H1 (cell line): ENCODE measurements around the gene IL24. TPM values are rescaled to one million over a fixed set of nuclear protein-coding genes. Genes with fewer than 3 reads are reported as not detected.
"Not testable (repeated sequence)": the region's sequence is repeated elsewhere in the genome, so short reads cannot be mapped to it uniquely, and the experiment has no call there.

ENCODE experiments used
- CTCF ChIA-PET: fragments of 300-600 bp; sonication (Branson Sonifier 250); formaldehyde crosslinking; loops from one replicate; lab custom pipeline; 2021; ENCODE audit not compliant: partially characterized antibody; lab: Charles Lee
- POLR2A ChIA-PET: fragments of 300-600 bp; sonication (Branson Sonifier 250); formaldehyde crosslinking; loops from one replicate; lab custom pipeline; 2021; ENCODE audit warnings: inconsistent platforms; ENCODE audit not compliant: partially characterized antibody; lab: Charles Lee
- DNase-seq, 2 experiments: peaks; one replicate each; pipeline versions ENCODE4 v3.0.0 to v3.0.0-alpha.2; 2010 to 2022; ENCODE audit warnings: low spot score in 2 of 2, low read depth in 1 of 2, mixed read lengths in 1 of 2
- FAIRE-seq: peaks from 2 replicates; lab custom pipeline; 2011; peaks lifted over from hg19 to GRCh38; lab: Jason Lieb, UNC
- H2AFZ ChIP-seq: 2 replicates; pipeline ENCODE4 v1.8.1; 2012; ENCODE audit warnings: low read length, inconsistent platforms
- H2AK5ac ChIP-seq: 2 replicates; pipeline ENCODE4 v1.6.1; 2013; ENCODE audit warnings: low read depth, low read length
- H2BK120ac ChIP-seq: replicated peaks from 2 replicates; pipeline ENCODE3; 2013; ENCODE audit warnings: low read depth, low read length, inconsistent platforms
- H2BK12ac ChIP-seq: 2 replicates; pipeline ENCODE4 v1.6.1; 2013; ENCODE audit warnings: low read depth, low read length
- H2BK15ac ChIP-seq: 2 replicates; pipeline ENCODE4 v1.6.1; 2013; ENCODE audit warnings: low read length
- H2BK20ac ChIP-seq: 2 replicates; pipeline ENCODE4 v1.6.1; 2013; ENCODE audit warnings: low read length
- H2BK5ac ChIP-seq: 2 replicates; pipeline ENCODE4 v1.6.1; 2013; ENCODE audit warnings: low read depth, low read length
- H3K14ac ChIP-seq: 2 replicates; pipeline ENCODE4 v1.6.1; 2013; ENCODE audit warnings: inconsistent platforms; ENCODE audit not compliant: insufficient read length
- H3K18ac ChIP-seq: 2 replicates; pipeline ENCODE4 v1.6.1; 2013; ENCODE audit warnings: low read length; ENCODE audit errors: extremely low read depth
- H3K23ac ChIP-seq: 2 replicates; pipeline ENCODE4 v1.6.1; 2013; ENCODE audit warnings: inconsistent platforms; ENCODE audit not compliant: insufficient read length
- H3K23me2 ChIP-seq: 2 replicates; pipeline ENCODE4 v1.6.1; 2013; ENCODE audit warnings: low read depth, low read length
- H3K27ac ChIP-seq: 2 replicates; pipeline ENCODE4 v1.6.1; 2011; ENCODE audit warnings: low read depth, low read length, inconsistent platforms
- H3K27me3 ChIP-seq, 4 experiments: replicated peaks in 1 of 4; 1 replicate in 1 of 4; 2 replicates in 3 of 4; pipeline versions ENCODE4 v1.6.1 to v1.8.1; 2011 to 2013; ENCODE audit warnings: low read length in 3 of 4, mild to moderate bottlenecking in 3 of 4, inconsistent platforms in 2 of 4, mixed read lengths in 2 of 4, moderate library complexity in 1 of 4; ENCODE audit not compliant: control insufficient read depth in 3 of 4, insufficient read depth in 3 of 4; ENCODE audit errors: extremely low read depth in 1 of 4
- H3K36me3 ChIP-seq, 4 experiments: 2 replicates each; pipeline versions ENCODE4 v1.6.1 to v1.8.1; 2011 to 2013; ENCODE audit warnings: mild to moderate bottlenecking in 4 of 4, low read length in 3 of 4, moderate library complexity in 2 of 4, control low read depth in 1 of 4, inconsistent platforms in 1 of 4; ENCODE audit not compliant: insufficient read depth in 4 of 4, control insufficient read depth in 2 of 4
- H3K4ac ChIP-seq: replicated peaks from 2 replicates; pipeline ENCODE3; 2013; ENCODE audit warnings: low read length, low read depth, mixed read lengths, inconsistent platforms; ENCODE audit not compliant: insufficient read length
- H3K4me1 ChIP-seq, 4 experiments: replicated peaks in 1 of 4; 1 replicate in 1 of 4; 2 replicates in 3 of 4; pipeline versions ENCODE4 v1.6.1 to v1.8.1; 2011 to 2013; ENCODE audit warnings: low read length in 3 of 4, inconsistent platforms in 2 of 4, mixed read lengths in 1 of 4; ENCODE audit not compliant: insufficient read depth in 4 of 4, control insufficient read depth in 3 of 4
- H3K4me2 ChIP-seq, 2 experiments: 2 replicates each; pipeline versions ENCODE4 v1.6.1 to v1.8.1; 2011 to 2013; ENCODE audit warnings: low read depth in 2 of 2, low read length in 2 of 2, control low read depth in 1 of 2, inconsistent platforms in 1 of 2, mild to moderate bottlenecking in 1 of 2; ENCODE audit not compliant: insufficient read depth in 1 of 2
- H3K4me3 ChIP-seq, 4 experiments: fragments of 200-600, 300-600 bp in 1 of 4; sonication (generic), shearing (Covaris generic), sonication (Bioruptor Twin) in 1 of 4; 2 replicates each; pipeline versions ENCODE4 v1.5.1 to v1.8.1; 2011 to 2016; ENCODE audit warnings: low read length in 4 of 4, low read depth in 3 of 4, control low read depth in 2 of 4, inconsistent platforms in 2 of 4, mild to moderate bottlenecking in 2 of 4, mixed read lengths in 1 of 4, moderate library complexity in 1 of 4; ENCODE audit not compliant: insufficient read depth in 2 of 4; ENCODE audit errors: extremely low read depth in 1 of 4
- H3K56ac ChIP-seq: replicated peaks from 2 replicates; pipeline ENCODE3; 2013; ENCODE audit warnings: low read depth, mild to moderate bottlenecking, mixed read lengths, low read length, inconsistent platforms; ENCODE audit not compliant: insufficient read length
- H3K79me1 ChIP-seq: 2 replicates; pipeline ENCODE4 v1.6.1; 2013; ENCODE audit warnings: low read depth, low read length, control low read depth
- H3K79me2 ChIP-seq, 2 experiments: 2 replicates each; pipeline versions ENCODE4 v1.6.1 to v1.8.1; 2012 to 2013; ENCODE audit warnings: low read length in 2 of 2, mild to moderate bottlenecking in 2 of 2, inconsistent platforms in 1 of 2; ENCODE audit not compliant: insufficient read depth in 2 of 2, control insufficient read depth in 1 of 2
- H3K9ac ChIP-seq, 4 experiments: replicated peaks in 1 of 4; 1 replicate in 1 of 4; 2 replicates in 3 of 4; pipeline versions ENCODE4 v1.6.1 to v1.8.1; 2011 to 2013; ENCODE audit warnings: low read depth in 3 of 4, low read length in 3 of 4, control low read depth in 2 of 4, mild to moderate bottlenecking in 2 of 4, moderate library complexity in 2 of 4, inconsistent platforms in 1 of 4; ENCODE audit errors: extremely low read depth in 1 of 4
- H3K9me3 ChIP-seq, 2 experiments: 2 replicates each; pipeline versions ENCODE4 v1.6.1 to v1.8.1; 2012 to 2013; ENCODE audit warnings: mild to moderate bottlenecking in 2 of 2, moderate library complexity in 2 of 2, control low read depth in 1 of 2, inconsistent platforms in 1 of 2, low read depth in 1 of 2, low read length in 1 of 2, mixed read lengths in 1 of 2; ENCODE audit not compliant: insufficient read depth in 2 of 2
- H4K20me1 ChIP-seq, 2 experiments: replicated peaks in 1 of 2; 2 replicates each; pipeline versions ENCODE3 to v1.8.1; 2011 to 2013; ENCODE audit warnings: inconsistent platforms in 2 of 2, low read length in 2 of 2, mild to moderate bottlenecking in 1 of 2; ENCODE audit not compliant: insufficient read depth in 2 of 2, control insufficient read depth in 1 of 2
- H4K5ac ChIP-seq: 2 replicates; pipeline ENCODE4 v1.6.1; 2013; ENCODE audit warnings: low read length, low read depth, mixed read lengths, inconsistent platforms; ENCODE audit not compliant: insufficient read length
- H4K8ac ChIP-seq: 2 replicates; pipeline ENCODE4 v1.8.0; 2013; ENCODE audit warnings: mild to moderate bottlenecking, moderate library complexity, low read length, inconsistent platforms; ENCODE audit not compliant: insufficient read depth; ENCODE audit errors: extremely low read depth
- H4K91ac ChIP-seq: replicated peaks from 2 replicates; pipeline ENCODE3; 2013; ENCODE audit warnings: low read length, mixed read lengths, inconsistent platforms; ENCODE audit not compliant: insufficient read length
- WGBS, 2 experiments: shearing (Covaris generic) in 1 of 2; methylation state at CpG; one replicate each; pipeline versions ENCODE4 v1.1.6 to v1.1.7; 2013 to 2015; ENCODE audit warnings: low lambda C conversion rate in 2 of 2, mixed read lengths in 2 of 2, inconsistent platforms in 1 of 2, low coverage in 1 of 2, missing lambda C conversion rate in 1 of 2; ENCODE audit not compliant: insufficient replicate concordance in 2 of 2, insufficient coverage in 1 of 2, insufficient read length in 1 of 2; ENCODE audit errors: extremely low coverage in 1 of 2, missing lambda C conversion rate in 1 of 2; 5-methylcytosine and 5-hydroxymethylcytosine counted together
- polyA plus RNA-seq, 7 experiments: library from polyadenylated mRNA; depleted of rRNA in 3 of 7; stranded (reverse) in 5 of 7; unstranded in 2 of 7; fragments of >200 nt in 5 of 7; fragments of 200-250 nt in 2 of 7; gene quantifications; 1 replicate in 5 of 7; 2 replicates in 1 of 7; 4 replicates in 1 of 7; pipeline versions ENCODE4 v1.2.1 to v1.2.3, GENCODE V29; 2011 to 2013; ENCODE audit warnings: missing spikeins in 2 of 7, mixed read lengths in 2 of 7
- total RNA-seq: library from RNA; stranded (reverse); fragmentation: NEBNext Ultra II Directional; extraction: Animal tissue kit (Norgen Biotek cat#: 25700); gene quantifications from 2 replicates; pipeline ENCODE4 v1.2.1, GENCODE V29; 2021

IL24 gene
- total and polyA plus RNA-seq, 2 of the 8 experiments (the other 6 are each of a cell fraction or from before 2014, with no cell fraction given) = not detected

DNA sequence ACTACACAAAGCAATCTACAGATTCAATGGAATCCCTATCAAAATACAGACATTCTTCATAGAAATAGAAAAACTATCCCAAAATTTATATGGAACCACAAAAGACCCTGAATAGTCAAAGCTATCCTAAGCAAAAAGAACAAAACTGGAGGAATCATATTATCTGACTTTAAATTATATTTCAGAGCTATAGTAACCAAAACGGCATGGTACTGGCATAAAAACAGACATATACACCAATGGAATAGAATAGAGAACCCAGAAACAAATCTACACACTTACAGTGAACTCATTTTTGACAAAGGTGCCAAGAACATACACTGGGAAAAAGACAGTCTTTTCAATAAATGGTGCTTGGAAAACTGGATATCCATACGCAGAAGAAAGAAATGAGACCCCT is 44.6 kb upstream of the IL24 start:
- H3K36me3 ChIP-seq, H2AFZ ChIP-seq, H3K4me3 ChIP-seq, H3K14ac ChIP-seq, H2BK120ac ChIP-seq, H3K4ac ChIP-seq, H4K20me1 ChIP-seq, H3K4me2 ChIP-seq, H4K5ac ChIP-seq, H2BK15ac ChIP-seq, H2BK5ac ChIP-seq, H3K79me2 ChIP-seq, H2AK5ac ChIP-seq, H2BK20ac ChIP-seq, H3K79me1 ChIP-seq, H3K27ac ChIP-seq, H3K23me2 ChIP-seq, H3K56ac ChIP-seq, FAIRE-seq, H3K9ac ChIP-seq, H3K4me1 ChIP-seq, H3K27me3 ChIP-seq, H3K18ac ChIP-seq, H3K23ac ChIP-seq, H3K9me3 ChIP-seq, H4K8ac ChIP-seq, DNase-seq, H2BK12ac ChIP-seq, H4K91ac ChIP-seq: not testable (repeated sequence)
- 91% methylated on average over 2 of the region's 2 CpGs; no CpG with 5 or more reads in 1 of the 2 experiments for WGBS, 2 experiments
- CTCF ChIA-PET = interaction anchor here (2.6 to 7.7 kb wide), 3 partner anchors 12 to 126 kb away, joined by 8 to 60 read pairs (median 11); partner anchors contain the start of gene IL20
- POLR2A ChIA-PET = interaction anchor here (1.1 kb wide), 1 partner anchor 14 kb away, joined by 3 read pairs; no protein-coding TSS in a partner anchor

DNA sequence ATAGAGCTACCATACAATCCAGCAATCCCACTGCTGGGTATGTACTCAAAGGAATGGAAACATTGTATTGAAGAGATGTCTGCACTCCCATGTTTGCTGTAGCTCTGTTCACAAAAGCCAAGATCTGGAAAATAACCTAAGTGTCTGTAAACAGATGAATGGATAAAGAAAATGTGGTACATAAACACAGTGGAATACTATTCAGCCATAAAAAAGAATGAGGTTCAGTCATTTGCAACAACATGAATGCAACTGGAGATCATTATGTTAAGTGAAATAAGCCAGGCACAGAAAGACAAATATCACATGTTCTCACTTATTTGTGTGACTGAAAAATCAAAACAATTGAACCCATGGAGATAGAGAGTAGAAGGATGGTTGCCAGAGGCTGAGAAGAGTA is 43.5 kb upstream of the IL24 start:
- H2BK5ac ChIP-seq, H3K23ac ChIP-seq, H3K79me2 ChIP-seq, H4K8ac ChIP-seq, H3K4me1 ChIP-seq, H2BK20ac ChIP-seq, H2BK15ac ChIP-seq, H3K4me2 ChIP-seq, H2AK5ac ChIP-seq, H3K4me3 ChIP-seq, H2BK120ac ChIP-seq, H3K18ac ChIP-seq, FAIRE-seq, POLR2A ChIA-PET, H3K27me3 ChIP-seq, H4K20me1 ChIP-seq, DNase-seq, H3K9ac ChIP-seq, H4K91ac ChIP-seq, H3K36me3 ChIP-seq, H3K9me3 ChIP-seq, H3K14ac ChIP-seq, H3K79me1 ChIP-seq, H4K5ac ChIP-seq, H3K23me2 ChIP-seq, H3K56ac ChIP-seq, H2BK12ac ChIP-seq, H3K27ac ChIP-seq, H2AFZ ChIP-seq, H3K4ac ChIP-seq: not testable (repeated sequence)
- CTCF ChIA-PET = interaction anchor here (2.6 to 7.7 kb wide), 3 partner anchors 11 to 127 kb away, joined by 8 to 60 read pairs (median 11); partner anchors contain the start of gene IL20
